ENCODE data around the gene FTSJ1.

Gene FTSJ1

GRCh38 chrX:48509619-48510018 is 33.6 kb downstream of the FTSJ1 start:
- H3K36me3 ChIP-seq (ENCODE audit: insufficient read depth) = no peaks in the 10 kb centered on the region
- TF ChIP-seq CTCF (conservative IDR thresholded peaks at IDR 0.05; ENCODE audit: low read depth, low read length) = no peak
- no peaks in the 10 kb centered on the region for H3K79me2 ChIP-seq (ENCODE audit: insufficient read depth, low read depth)
- H3K9ac ChIP-seq = no peak overlapping the region
- no peaks in the 10 kb centered on the region for H4K20me1 ChIP-seq (ENCODE audit: insufficient read depth)
- H2AFZ ChIP-seq (ENCODE audit: low read depth) = peak overlapping the region; percentile 78; the same call in 1 of the 2 replicates
- H3K4me1 ChIP-seq (ENCODE audit: low read depth, poor library complexity, severe bottlenecking) = peaks cover 3% of the 10 kb centered on the region
- peak overlapping the region; percentile 48; the same call in 1 of the 2 replicates for H3K4me2 ChIP-seq
- peak overlapping the region; percentile 38 for H3K4me3 ChIP-seq (IDR thresholded peaks at IDR 0.05; ENCODE audit: insufficient read depth, low read depth, low read length)
- H3K27ac ChIP-seq = no peak overlapping the region
- no peaks in the 10 kb centered on the region for H3K27me3 ChIP-seq (ENCODE audit: insufficient read depth, low read depth)

- Histone ChIP-seq H3K36me3 (ENCODE audit: insufficient read depth) (no peaks in the 10 kb centered on the region), H4K20me1 (ENCODE audit: insufficient read depth) (no peaks in the 10 kb centered on the region), H3K79me2 (ENCODE audit: insufficient read depth, low read depth) (no peaks in the 10 kb centered on the region), H3K4me3 (IDR thresholded peaks at IDR 0.05; ENCODE audit: insufficient read depth, low read depth, low read length) (no peak overlapping the region), H2AFZ (ENCODE audit: low read depth) (no peak overlapping the region), H3K9ac (no peak overlapping the region), H3K27me3 (ENCODE audit: insufficient read depth, low read depth) (no peaks in the 10 kb centered on the region), H3K4me2 (no peak overlapping the region), H3K27ac (no peak overlapping the region), H3K4me1 (ENCODE audit: low read depth, poor library complexity, severe bottlenecking) (peaks cover 3% of the 10 kb centered on the region)
- 0 out of 2 replicates have a peak, but pooled peaks have one; percentile 27 for TF ChIP-seq CTCF (conservative IDR thresholded peaks at IDR 0.05; ENCODE audit: low read depth, low read length)
Measured at GRCh38 chrX:48511560-48511959, 35.6 kb downstream of the FTSJ1 start.

- peaks cover 3% of the 10 kb centered on the region for H3K4me1 ChIP-seq (ENCODE audit: low read depth, poor library complexity, severe bottlenecking)
- no peak overlapping the region for H3K9ac ChIP-seq
- no peak overlapping the region for H3K4me3 ChIP-seq (IDR thresholded peaks at IDR 0.05; ENCODE audit: insufficient read depth, low read depth, low read length)
- H3K36me3 ChIP-seq (ENCODE audit: insufficient read depth) = no peaks in the 10 kb centered on the region
- H2AFZ ChIP-seq (ENCODE audit: low read depth) = no peak overlapping the region
- H4K20me1 ChIP-seq (ENCODE audit: insufficient read depth) = no peaks in the 10 kb centered on the region
- TF ChIP-seq CTCF (conservative IDR thresholded peaks at IDR 0.05; ENCODE audit: low read depth, low read length) = no peak
- no peaks in the 10 kb centered on the region for H3K79me2 ChIP-seq (ENCODE audit: insufficient read depth, low read depth)
- no peak overlapping the region for H3K27ac ChIP-seq
- no peaks in the 10 kb centered on the region for H3K27me3 ChIP-seq (ENCODE audit: insufficient read depth, low read depth)
- no peak overlapping the region for H3K4me2 ChIP-seq
Measured at GRCh38 chrX:48512371-48512935, 36.5 kb downstream of the FTSJ1 start.

- Histone ChIP-seq H3K9ac (no peak overlapping the region), H3K4me2 (no peak overlapping the region), H2AFZ (ENCODE audit: low read depth) (no peak overlapping the region), H4K20me1 (ENCODE audit: insufficient read depth) (no peaks in the 10 kb centered on the region), H3K27me3 (ENCODE audit: insufficient read depth, low read depth) (no peaks in the 10 kb centered on the region), H3K27ac (no peak overlapping the region), H3K4me3 (IDR thresholded peaks at IDR 0.05; ENCODE audit: insufficient read depth, low read depth, low read length) (no peak overlapping the region), H3K79me2 (ENCODE audit: insufficient read depth, low read depth) (no peaks in the 10 kb centered on the region), H3K36me3 (ENCODE audit: insufficient read depth) (no peaks in the 10 kb centered on the region), H3K4me1 (ENCODE audit: low read depth, poor library complexity, severe bottlenecking) (no peaks in the 10 kb centered on the region)
- TF ChIP-seq CTCF (conservative IDR thresholded peaks at IDR 0.05; ENCODE audit: low read depth, low read length) = no peak
Measured at GRCh38 chrX:48513670-48514069, 37.7 kb downstream of the FTSJ1 start.

All from KMS-11 (cell line).